GM21528 (cell line): Measurements from ENCODE around the gene RGS1.

Experiments
- ATAC-seq: cut with Tn5 transposase; IDR thresholded peaks from one replicate; pipeline ENCODE4 v1.9.1; 2021; ENCODE audit warnings: mild to moderate bottlenecking, moderate library complexity; ENCODE audit not compliant: unreplicated experiment, low FRiP score

The RGS1 gene

DNA sequence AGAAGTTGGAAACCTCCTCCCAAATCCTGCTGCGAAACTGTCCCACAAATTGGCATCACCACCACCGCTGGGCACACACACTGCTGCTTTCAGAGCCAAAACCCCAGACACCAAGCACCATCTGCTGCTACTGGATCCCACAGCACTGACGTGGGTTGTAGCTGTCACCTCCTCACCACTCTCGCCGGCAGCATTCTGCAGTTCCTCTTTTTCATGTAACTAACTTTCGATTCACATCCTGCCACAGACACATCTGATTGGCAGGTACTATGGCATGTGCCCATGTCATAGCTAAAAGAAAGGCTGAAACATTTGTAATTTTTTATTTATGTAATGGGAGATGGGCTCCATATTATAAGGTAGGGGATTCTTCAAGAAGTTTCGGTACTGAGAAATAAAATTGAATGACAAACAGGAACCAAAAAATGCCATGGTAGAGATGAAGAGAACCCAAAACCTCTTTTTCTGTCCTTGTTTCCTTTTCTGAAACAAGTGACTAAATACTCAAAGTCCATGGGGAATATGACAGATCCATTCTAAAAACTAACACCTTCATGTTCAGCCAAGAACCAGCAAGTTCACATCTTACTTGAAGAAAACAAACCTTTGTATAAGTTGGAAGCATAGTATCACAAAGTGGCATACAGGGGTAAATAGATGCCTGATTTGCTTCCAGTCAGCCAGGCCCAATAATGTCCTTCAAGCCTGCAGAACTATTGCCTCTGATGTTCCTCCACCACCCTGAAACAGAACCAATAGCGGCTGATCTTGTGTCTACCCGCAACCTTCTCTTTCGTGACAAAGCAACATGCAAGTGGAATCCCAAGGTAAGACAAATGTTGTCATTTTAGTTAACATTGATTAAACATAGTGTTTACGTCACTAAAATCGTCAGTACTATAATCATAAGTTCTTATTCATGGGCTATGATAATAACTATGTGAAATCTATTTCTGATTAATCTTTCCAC lies 33.8 kb downstream of the RGS1 start:
- peak; percentile 100 for ATAC-seq

DNA sequence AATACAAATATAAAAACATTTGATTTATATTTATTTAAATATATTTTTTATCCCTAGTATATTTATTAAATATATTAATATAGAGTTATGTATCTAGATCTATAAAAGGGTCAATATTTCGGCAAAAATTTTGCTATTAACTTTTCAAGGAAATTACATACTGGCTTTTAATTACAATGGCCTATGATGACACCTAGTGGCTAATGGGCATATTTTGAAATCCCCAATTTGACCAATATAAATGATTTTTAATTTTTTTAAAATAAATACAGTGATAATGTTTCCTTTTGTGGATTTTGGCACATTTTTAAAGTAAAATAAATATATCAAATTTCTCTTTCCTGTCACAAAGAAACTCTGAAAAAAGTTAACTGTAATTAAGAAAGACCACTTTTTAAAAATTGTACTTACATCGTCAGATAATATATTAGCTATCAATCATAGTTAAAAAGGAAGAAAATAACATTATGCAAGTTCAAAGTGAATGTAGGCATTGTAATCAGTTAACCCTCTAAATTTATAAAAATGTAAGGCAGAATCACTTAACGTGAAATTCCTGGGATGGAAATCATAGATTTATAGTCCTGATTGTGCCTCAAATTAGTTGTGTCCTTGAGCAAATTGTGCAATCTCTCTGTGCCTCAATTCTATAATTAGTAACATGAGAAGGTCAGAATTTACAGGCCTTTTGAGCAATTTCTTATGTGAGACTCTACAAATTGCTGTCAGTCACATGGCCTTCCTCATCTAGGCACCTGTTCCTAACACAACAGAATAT lies 34.7 kb downstream of the RGS1 start:
- ATAC-seq = no peak

DNA sequence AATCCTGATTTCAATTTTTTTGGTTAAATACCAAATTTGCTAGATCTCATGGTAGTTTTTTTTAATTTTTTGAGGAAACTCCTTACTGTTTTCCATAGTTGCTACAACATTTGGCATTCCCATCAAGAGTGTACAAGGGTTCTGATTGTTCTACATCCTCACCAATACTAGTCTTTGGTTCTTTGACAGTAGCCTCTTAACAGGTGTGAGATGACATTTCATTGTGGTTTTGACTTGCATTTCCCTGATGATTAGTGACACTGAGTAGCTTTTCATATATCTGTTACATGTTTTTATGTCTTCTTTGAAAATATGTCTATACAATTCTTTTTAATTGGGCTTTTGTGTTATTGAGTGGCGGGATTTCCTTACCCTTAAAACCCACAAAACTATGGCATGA lies 39.5 kb downstream of the RGS1 start:
- ATAC-seq = no peak

DNA sequence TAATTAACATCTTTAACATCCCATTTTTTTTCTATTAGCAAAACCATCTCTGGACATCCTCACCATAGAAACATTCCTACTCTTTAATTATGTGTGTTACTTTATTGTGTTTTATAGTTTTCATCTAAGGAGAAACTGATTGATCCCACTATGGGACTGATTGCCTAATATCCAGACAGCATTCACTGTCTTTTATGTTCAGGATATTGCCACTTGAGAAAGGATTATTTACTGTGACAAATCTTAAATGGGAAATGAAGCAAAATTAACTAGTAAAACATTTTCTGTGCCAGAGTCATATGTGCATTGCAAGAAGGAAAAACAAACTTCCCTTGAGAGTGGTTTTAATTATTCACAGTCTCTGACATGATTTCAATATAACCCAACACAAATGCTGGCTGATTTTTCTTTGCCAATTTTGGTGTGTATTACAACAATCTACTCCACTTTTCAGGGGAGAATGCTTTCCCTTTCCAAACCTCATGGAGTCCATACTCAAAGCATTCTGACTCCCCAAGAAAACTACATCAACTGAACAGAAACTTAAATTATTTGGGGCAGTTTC lies 44.6 kb downstream of the RGS1 start:
- no peak for ATAC-seq

DNA sequence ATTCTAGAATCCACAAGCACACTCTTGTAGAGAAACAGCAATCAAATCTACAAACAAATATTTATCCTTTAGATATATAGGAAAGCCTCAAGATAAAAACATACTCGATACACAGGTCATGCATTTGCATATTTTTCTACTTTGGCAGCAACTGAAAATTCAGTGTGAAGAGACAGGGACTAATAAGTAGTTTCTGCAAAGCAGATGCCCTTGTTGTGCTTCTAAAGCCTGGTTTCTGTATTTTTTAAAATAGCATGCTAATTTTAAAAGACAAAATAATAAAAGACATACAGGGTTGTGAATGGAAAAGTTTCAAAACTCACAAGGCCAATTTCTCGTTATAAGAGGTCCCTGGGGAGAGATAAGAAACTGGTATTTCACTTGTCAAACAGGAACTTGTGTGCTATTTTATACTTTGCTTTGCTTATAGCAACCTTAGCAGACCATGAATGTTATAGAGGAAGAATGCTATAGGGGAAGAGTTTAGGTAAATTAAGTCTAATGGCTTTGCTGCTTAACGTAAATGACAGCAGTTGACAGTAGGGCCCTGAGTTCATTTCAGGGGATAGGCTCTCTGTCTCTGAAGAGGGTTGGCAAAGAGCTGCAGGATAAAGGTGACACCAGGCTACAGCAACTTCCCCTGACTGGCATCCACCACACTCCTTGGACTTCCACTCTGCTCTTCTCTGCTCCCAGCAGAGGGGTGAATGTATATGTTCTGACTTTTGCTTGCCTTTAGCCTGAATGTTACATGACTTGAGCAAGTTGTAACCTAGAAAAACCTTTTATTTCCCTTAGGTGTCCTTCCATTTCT lies 51.0 kb downstream of the RGS1 start:
- ATAC-seq = peak; percentile 97

DNA sequence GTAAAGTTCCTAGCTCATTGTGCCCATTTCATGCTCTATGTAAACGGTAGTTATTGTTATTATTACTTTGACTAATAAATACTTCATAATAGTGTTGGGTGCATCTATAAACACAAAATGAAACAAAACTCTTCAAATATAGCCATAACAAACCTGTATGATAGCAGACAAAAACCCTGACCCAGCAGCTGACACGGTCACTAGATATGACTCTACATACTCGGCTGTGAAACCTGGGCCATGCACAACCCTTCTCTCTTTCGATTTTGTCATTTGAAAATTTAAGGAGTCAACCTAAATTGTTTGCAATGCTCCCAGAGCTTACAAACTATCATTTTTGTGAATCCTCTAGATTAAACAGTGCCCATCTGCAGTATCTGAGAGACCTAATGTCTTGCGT lies 52.3 kb downstream of the RGS1 start:
- ATAC-seq = no peak

DNA sequence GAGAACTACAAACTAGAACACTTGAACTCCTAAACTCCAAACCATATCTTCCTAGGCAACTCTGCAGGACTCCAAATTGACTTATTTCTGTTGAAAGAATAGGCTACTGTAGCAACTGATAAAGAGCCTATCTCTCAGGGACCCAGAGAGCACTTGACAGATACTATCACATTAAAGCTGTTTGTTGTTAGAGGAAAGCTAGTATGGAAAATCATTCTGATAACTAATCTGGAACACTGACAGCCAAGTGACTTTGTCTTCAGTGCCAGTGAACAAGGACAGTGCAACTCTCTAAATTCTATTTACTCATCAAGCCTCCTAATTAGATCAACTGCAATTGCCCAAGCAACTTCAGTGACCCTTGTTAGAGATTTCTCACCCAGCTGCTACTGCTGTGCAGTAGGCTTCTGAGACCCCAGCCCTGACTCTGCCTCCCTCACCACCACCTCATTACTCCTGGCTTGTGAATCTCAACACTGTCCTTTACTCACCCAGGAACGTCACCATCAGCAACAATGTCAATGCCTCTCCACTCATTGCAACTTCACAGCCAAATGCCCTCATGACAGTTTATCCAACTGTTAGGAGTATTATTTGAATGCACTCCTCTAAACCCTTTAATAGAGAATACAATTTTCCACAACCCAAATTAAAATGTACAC lies 53.0 kb downstream of the RGS1 start:
- no peak for ATAC-seq

DNA sequence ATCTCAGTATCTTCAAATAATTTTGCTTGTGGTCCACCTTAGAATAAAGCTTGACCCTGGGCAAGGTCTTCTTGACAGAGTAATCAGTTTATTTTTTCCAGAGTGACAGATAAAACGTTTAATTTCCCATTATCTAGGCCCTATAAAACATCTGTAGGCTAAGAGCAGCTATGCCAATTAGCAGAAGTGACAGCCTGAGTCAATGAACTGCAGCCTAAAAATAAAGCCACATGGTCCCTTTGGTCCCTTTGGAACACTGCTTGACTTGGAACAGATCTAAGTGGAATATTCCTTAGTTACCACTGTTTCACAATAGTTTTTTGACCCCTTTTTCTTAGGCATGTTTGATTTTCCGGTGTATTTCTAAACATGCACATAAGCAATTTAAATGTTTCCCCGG lies 54.0 kb downstream of the RGS1 start:
- no peak for ATAC-seq
